Keratinocyte (primary cell): ENCODE measurements around the gene CDC23.
"Not testable (repeated sequence)": the region's sequence is repeated elsewhere in the genome, so short reads cannot be mapped to it uniquely, and the experiment has no call there.

Experiments
- EZH2 ChIP-seq: IDR thresholded peaks from one replicate; pipeline ENCODE4 v1.6.1; 2012; ENCODE audit warnings: inconsistent platforms, mild to moderate bottlenecking, low read length, moderate library complexity
- TF ChIP-seq, protein P1 (sequence below), 3 experiments: IDR thresholded peaks in 1 of 3; conservative IDR thresholded peaks in 1 of 3; optimal IDR thresholded peaks in 1 of 3; 2 replicates in 2 of 3; 3 replicates in 1 of 3; pipeline versions ENCODE3 to v1.5.1; 2011; ENCODE audit warnings: low read length in 3 of 3, mild to moderate bottlenecking in 3 of 3, moderate library complexity in 2 of 3, control low read depth in 1 of 3, inconsistent platforms in 1 of 3; ENCODE audit not compliant: insufficient read depth in 2 of 3; ENCODE audit errors: extremely low read depth in 1 of 3

- TF ChIP-seq, protein P1, sequence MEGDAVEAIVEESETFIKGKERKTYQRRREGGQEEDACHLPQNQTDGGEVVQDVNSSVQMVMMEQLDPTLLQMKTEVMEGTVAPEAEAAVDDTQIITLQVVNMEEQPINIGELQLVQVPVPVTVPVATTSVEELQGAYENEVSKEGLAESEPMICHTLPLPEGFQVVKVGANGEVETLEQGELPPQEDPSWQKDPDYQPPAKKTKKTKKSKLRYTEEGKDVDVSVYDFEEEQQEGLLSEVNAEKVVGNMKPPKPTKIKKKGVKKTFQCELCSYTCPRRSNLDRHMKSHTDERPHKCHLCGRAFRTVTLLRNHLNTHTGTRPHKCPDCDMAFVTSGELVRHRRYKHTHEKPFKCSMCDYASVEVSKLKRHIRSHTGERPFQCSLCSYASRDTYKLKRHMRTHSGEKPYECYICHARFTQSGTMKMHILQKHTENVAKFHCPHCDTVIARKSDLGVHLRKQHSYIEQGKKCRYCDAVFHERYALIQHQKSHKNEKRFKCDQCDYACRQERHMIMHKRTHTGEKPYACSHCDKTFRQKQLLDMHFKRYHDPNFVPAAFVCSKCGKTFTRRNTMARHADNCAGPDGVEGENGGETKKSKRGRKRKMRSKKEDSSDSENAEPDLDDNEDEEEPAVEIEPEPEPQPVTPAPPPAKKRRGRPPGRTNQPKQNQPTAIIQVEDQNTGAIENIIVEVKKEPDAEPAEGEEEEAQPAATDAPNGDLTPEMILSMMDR (optimal IDR thresholded peaks at IDR 0.05 in 1 of 3, IDR thresholded peaks at IDR 0.05 in 1 of 3, conservative IDR thresholded peaks at IDR 0.05 in 1 of 3; ENCODE audit: extremely low read depth in 1 of 3, insufficient read depth in 2 of 3, low read length in 3 of 3): not testable (repeated sequence)
- TF ChIP-seq EZH2: not testable (repeated sequence)
Measured at GRCh38 chr5:138247800-138248199, 34.7 kb upstream of the CDC23 start.
